Glomerular endothelial cell (primary cell): Measurements from ENCODE around the gene MLST8. TPM values are rescaled to one million over a fixed set of nuclear protein-coding genes. Genes with fewer than 3 reads are reported as not detected.
"Not testable (repeated sequence)": the region's sequence is repeated elsewhere in the genome, so short reads cannot be mapped to it uniquely, and the experiment has no call there.

ENCODE experiments used
- DNase-seq: peaks from one replicate; pipeline ENCODE4 v3.0.0-alpha.2; 2011; ENCODE audit warnings: low read depth, low spot score; ENCODE audit errors: extremely low read depth
- total RNA-seq: library from RNA; depleted of rRNA; stranded (reverse); fragments of >200 nt; gene quantifications from 2 replicates; pipeline ENCODE4 v1.2.3, GENCODE V29; 2015

MLST8 gene
- total RNA-seq, 1 donor from 2014 or later: 63.9 TPM

DNA sequence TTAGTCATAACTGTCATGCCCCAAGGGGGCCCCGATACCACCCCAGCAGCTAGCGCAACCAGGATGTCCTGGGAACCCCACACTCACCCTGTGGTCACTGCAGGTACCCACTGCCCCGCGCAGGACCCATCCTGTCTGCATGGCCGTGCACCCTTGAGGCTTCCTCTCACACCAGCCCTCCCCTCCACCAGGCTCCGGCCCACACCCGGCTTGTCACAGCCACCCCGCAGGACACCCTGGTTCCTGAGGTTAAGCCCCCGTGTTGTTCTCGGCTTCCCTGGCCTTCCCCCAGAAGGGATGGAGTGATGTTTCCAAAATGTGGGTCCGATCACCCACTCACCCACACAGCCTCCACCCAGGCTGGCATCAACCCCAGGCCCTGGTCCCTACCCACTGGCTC lies 38.5 kb downstream of the MLST8 start:
- DNase-seq: no peak

DNA sequence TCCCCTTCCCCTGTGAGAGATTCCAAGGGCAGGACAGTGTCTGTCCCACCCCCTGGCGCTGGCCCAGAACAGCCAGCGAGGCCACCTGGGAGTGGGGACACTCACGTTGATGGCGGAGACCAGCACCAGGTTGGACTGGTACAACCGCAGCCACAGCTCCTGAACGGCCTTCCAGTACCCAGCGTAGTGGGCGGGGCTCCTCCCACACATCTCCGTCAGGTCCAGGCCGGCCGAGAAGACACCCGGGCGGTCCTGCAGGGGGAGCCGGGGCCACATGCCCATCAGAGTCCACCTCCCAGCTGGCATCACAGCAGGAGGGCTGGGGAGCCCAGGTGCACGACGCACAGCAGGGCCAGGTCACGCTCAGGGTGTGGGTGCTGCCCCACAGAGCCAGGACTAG lies 39.0 kb downstream of the MLST8 start:
- DNase-seq: no peak

- no peak for DNase-seq
Observed at GRCh38 chr16:2244926-2245795, 39.9 kb downstream of the MLST8 start.

DNA sequence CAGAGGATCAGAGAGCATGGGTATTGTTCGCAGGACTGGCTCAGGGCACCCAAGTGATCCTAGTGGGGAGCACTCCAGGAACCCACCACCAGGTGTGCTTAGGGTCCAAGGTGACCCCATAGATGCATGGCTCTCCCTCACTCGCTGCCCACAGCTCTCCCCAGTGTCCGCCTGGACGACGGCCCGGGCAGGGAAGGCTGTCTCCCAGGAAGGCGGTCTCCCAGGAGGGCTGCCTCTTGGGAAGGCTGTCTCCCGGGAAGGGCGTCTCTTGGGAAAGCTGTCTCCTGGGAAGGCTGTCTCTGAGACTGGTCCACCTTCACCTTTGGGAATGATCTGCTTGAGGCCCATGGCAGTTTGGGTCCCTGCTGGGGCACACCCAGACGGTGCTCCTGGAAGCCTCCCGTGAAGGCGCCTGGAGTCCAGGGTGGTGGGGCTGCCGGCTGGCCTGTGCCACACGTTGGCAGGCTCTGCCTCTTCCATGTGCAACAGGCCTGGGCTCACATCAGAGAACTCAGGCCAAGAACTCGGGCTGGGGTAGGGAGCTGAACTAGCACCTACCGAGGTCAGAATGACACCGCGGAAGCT lies 41.1 kb downstream of the MLST8 start:
- no peak for DNase-seq

GRCh38 chr16:2250652-2251295 lies 45.5 kb downstream of the MLST8 start:
- no peak for DNase-seq

GRCh38 chr16:2251296-2252111 lies 46.2 kb downstream of the MLST8 start, which contains the start of gene ECI1:
TSS of gene ECI1 (minus strand) at chr16:2251587. CDS start at chr16:2251566, 21 bp downstream.
- DNase-seq: peak; percentile 25

GRCh38 chr16:2252806-2253148 lies 47.5 kb downstream of the MLST8 start:
- no peak for DNase-seq

- no peak for DNase-seq
Observed at GRCh38 chr16:2253293-2253692, 48.0 kb downstream of the MLST8 start.

GRCh38 chr16:2256531-2257140 lies 51.4 kb downstream of the MLST8 start:
- DNase-seq: no peak

- no peak for DNase-seq
Observed at GRCh38 chr16:2257726-2258125, 52.5 kb downstream of the MLST8 start.

GRCh38 chr16:2258530-2258929 lies 53.3 kb downstream of the MLST8 start:
- not testable (repeated sequence) for DNase-seq

Other genes with a start within 250 kb of the MLST8 start
- gene NDUFB10, start 245.9 kb upstream of the MLST8 start, total RNA-seq: 262 and 265 TPM in 2 replicates
- gene RPS2, start 240.6 kb upstream of the MLST8 start, total RNA-seq: 2,366 and 3,192 TPM in 2 replicates
- not detected in 2 replicates for gene RNF151, start 238.6 kb upstream of the MLST8 start, total RNA-seq
- gene TBL3, start 233.4 kb upstream of the MLST8 start, total RNA-seq: 50.7 and 59.4 TPM in 2 replicates
- 0.58 TPM in 1 of 2 replicates, not detected in the other for gene NOXO1, start 224.0 kb upstream of the MLST8 start, total RNA-seq
- gene GFER, start 221.3 kb upstream of the MLST8 start, total RNA-seq: 18.7 and 22.2 TPM in 2 replicates
- 5.6 and 9.6 TPM in 2 replicates for gene SYNGR3, start 215.5 kb upstream of the MLST8 start, total RNA-seq
- 60.8 and 83.9 TPM in 2 replicates for gene ZNF598, start 195.6 kb upstream of the MLST8 start, total RNA-seq
- 0.35 and 1.0 TPM in 2 replicates for gene NPW, start 185.7 kb upstream of the MLST8 start, total RNA-seq
- gene NHERF2, start 178.6 kb upstream of the MLST8 start, total RNA-seq: 49.5 and 94.2 TPM in 2 replicates
- 22.6 and 30.5 TPM in 2 replicates for gene NTHL1, start 157.6 kb upstream of the MLST8 start, total RNA-seq
- 56.5 and 83.0 TPM in 2 replicates for gene TSC2, start 157.5 kb upstream of the MLST8 start, total RNA-seq
- 62.4 and 147 TPM in 2 replicates for gene PKD1, start 69.6 kb upstream of the MLST8 start, total RNA-seq
- gene RAB26, start 56.8 kb upstream of the MLST8 start, total RNA-seq: 0.48 and 1.3 TPM in 2 replicates
- gene TRAF7, start 49.7 kb upstream of the MLST8 start, total RNA-seq: 88.4 and 102 TPM in 2 replicates
- 0.10 and 0.18 TPM in 2 replicates for gene CASKIN1, start 8.8 kb upstream of the MLST8 start, total RNA-seq
- gene BRICD5, start 5.4 kb downstream of the MLST8 start, total RNA-seq: 3.5 and 3.7 TPM in 2 replicates
- 21.0 and 24.9 TPM in 2 replicates for gene PGP, start 9.4 kb downstream of the MLST8 start, total RNA-seq
- gene E4F1, start 18.1 kb downstream of the MLST8 start, total RNA-seq: 35.1 and 37.5 TPM in 2 replicates
- gene DNASE1L2, start 31.0 kb downstream of the MLST8 start, total RNA-seq: 0.10 and 0.82 TPM in 2 replicates
- gene ECI1, start 46.1 kb downstream of the MLST8 start, total RNA-seq: 37.2 and 37.6 TPM in 2 replicates
- 183 and 192 TPM in 2 replicates for gene RNPS1, start 62.7 kb downstream of the MLST8 start, total RNA-seq
- gene ABCA3, start 135.3 kb downstream of the MLST8 start, total RNA-seq: 57.2 and 79.5 TPM in 2 replicates
- gene CCNF, start 224.0 kb downstream of the MLST8 start, total RNA-seq: 8.4 and 15.5 TPM in 2 replicates